Fibroblast of mammary gland (primary cell): ENCODE data around the gene FGF2.
"Not testable (repeated sequence)": the region's sequence is repeated elsewhere in the genome, so short reads cannot be mapped to it uniquely, and the experiment has no call there.

Experiments
- DNase-seq: peaks from one replicate; pipeline ENCODE4 v3.0.0-alpha.2; 2010; ENCODE audit warnings: low read depth
- H3K4me3 ChIP-seq: 2 replicates; pipeline ENCODE4 v1.5.1; 2011; ENCODE audit warnings: low read depth, mild to moderate bottlenecking, low read length, moderate library complexity; ENCODE audit not compliant: control insufficient read depth
- TF ChIP-seq, protein P1 (sequence below): conservative IDR thresholded peaks from 2 replicates; pipeline ENCODE4 v1.5.1; 2011; ENCODE audit warnings: low read depth, low read length, inconsistent platforms; ENCODE audit not compliant: control insufficient read depth, insufficient read depth

The FGF2 gene

DNA sequence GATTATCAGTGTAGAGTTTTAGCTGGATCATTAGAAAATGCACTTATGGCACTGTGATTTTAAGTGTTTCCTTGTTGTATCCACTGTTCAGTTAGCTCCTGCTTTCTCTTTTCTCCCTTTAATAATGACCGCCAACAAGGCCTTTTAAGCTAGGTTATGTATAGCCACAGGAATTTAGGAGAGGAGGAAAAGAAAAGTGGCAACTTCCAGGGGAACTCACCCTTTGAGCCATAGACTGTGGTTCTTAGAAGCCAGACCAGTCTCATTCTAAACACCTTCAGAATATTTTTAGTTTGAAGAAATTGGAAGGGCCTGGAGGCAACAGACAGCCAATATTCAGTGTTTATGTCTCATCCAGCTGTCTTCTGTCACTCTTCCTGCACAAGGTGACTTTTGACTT is 6.1 kb downstream of the FGF2 start:
- TF ChIP-seq, protein P1, sequence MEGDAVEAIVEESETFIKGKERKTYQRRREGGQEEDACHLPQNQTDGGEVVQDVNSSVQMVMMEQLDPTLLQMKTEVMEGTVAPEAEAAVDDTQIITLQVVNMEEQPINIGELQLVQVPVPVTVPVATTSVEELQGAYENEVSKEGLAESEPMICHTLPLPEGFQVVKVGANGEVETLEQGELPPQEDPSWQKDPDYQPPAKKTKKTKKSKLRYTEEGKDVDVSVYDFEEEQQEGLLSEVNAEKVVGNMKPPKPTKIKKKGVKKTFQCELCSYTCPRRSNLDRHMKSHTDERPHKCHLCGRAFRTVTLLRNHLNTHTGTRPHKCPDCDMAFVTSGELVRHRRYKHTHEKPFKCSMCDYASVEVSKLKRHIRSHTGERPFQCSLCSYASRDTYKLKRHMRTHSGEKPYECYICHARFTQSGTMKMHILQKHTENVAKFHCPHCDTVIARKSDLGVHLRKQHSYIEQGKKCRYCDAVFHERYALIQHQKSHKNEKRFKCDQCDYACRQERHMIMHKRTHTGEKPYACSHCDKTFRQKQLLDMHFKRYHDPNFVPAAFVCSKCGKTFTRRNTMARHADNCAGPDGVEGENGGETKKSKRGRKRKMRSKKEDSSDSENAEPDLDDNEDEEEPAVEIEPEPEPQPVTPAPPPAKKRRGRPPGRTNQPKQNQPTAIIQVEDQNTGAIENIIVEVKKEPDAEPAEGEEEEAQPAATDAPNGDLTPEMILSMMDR = no peak
- DNase-seq = no peak
- H3K4me3 ChIP-seq = no peak overlapping the region

DNA sequence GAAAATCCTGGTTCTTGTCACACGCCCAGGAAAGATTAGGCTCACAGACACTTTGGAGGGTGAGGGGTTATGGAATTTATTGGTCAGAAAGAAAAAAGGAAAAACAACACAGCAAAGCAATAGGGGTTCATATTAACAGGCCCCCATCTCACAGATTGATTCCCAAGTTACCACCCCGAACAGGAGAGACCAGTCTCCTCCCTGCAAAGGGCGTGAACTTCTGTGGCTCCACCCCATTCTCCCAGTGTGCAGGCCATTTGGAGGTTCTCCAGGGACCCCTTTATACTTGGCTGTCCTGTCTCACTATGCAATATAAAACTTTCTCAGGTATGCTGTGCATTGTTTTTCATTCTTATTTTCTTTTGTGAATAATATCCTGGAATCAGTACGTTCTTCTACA is 7.4 kb downstream of the FGF2 start:
- TF ChIP-seq, protein P1 = no peak
- no peak overlapping the region for H3K4me3 ChIP-seq
- DNase-seq = no peak

DNA sequence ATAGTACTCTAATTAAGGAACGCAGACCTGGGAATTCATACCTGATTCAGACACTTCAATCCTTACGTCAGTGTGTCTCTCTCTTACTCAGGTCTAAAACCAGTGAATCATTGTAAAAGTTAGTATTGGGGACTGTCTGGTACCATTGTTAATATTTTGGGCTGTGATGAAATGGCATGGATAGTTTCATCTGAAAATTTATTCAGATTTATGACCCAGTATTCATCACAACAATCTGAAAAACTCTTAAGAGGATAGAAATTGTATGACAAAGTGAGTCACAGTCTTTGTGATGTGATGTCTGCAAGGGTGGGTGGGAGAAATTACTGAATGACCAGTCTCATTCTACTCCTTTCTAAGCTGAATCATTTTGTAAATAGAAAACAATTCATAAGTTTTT is 10.3 kb downstream of the FGF2 start:
- DNase-seq = peak; percentile 73
- TF ChIP-seq, protein P1 = no peak

DNA sequence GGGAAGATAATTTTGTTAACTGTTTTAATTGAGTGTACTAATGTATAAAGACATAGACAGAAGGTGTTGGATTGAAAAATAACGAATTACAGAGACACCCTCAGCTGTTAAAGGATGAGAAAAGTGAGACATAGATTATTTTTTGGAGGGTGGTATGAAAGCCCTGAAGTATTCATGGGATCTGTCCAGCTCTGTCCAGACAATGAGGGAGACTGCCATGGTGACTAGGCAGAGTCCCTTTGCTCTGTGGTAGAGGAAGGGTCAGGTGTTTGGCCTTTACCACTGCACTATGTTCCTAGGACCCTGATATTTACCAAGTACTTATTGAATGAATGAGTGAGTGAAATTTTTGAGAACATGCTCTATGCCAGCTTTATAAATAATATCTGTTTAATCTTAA is 11.4 kb downstream of the FGF2 start:
- no peak overlapping the region for H3K4me3 ChIP-seq
- DNase-seq = no peak
- TF ChIP-seq, protein P1 = no peak

More for the DNA sequence above, 10.3 kb downstream of the FGF2 start:
- no peak overlapping the region for H3K4me3 ChIP-seq

DNA sequence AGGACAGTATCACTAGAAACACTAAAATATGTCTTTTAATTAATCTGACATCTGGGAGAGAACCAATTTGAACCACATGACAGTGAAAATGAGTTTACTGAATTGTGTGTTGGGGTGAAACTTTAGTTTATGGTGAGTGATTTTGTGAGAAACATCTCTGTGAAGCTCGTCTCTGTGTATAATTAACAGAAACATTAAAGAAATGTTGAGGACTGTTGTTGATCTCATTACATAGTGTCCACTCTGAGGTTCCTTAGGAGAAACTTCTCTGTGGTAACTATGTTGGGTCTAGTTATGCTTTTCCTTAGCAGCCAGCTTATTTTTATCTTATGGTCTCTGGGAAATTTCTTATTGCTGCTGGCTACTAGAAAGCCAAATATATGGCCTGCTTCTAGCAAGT is 15.8 kb downstream of the FGF2 start:
- H3K4me3 ChIP-seq = no peak overlapping the region
- DNase-seq = no peak
- TF ChIP-seq, protein P1 = no peak

DNA sequence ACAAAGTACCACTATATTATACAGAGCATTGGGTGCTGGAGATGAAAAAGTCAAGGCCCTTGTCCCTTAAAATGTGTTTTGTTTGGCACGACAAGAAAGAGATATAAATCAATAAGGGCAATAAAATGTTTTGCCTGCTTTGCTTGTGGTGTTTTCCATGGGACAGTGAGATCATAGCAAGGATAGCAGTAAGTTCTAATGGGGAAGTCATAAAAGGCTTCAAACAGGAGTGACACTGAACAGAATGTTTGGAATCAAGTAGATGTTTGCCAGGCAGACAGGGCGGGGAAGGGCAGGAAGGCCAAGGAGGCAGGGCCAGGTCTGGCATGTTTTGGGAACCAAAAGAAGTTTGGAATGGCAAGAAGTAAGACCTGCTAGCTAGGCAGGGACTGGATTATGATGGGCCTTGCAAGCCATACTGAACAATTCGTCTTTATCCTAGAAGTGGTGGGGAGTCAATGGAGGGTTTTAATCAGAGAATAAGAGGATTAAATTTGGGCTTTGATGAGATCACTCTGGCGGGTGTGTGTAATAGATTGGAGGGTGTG is 16.4 kb downstream of the FGF2 start:
- no peak for DNase-seq
- no peak overlapping the region for H3K4me3 ChIP-seq
- TF ChIP-seq, protein P1 = no peak

DNA sequence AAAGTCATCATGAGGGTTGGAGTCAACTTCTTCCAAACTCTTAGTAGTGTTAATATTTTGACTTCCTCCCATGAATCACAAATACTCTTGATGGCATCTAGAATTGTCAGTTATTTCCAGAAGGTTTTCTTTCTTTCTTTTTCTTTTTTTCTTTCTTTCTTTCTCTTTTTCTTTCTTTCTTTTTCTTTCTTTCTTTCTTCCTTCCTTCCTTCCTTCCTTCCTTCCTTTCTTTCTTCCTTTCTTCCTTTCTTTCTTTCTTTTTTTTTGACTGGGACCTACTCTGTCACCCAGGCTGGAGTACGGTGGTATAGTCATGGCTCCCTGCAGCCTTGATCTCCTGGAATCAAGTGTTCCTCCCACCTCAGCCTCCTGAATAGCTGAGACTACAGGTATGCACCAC is 17.8 kb downstream of the FGF2 start:
- DNase-seq, H3K4me3 ChIP-seq: not testable (repeated sequence)
